Measurements from ENCODE around the gene CDKN2AIPNL.
"Not testable (repeated sequence)": the region's sequence is repeated elsewhere in the genome, so short reads cannot be mapped to it uniquely, and the experiment has no call there.

The CDKN2AIPNL gene

GRCh38 chr5:134423376-134423775, 11.7 kb upstream of the CDKN2AIPNL start (continued):
- TF ChIP-seq, protein P1, sequence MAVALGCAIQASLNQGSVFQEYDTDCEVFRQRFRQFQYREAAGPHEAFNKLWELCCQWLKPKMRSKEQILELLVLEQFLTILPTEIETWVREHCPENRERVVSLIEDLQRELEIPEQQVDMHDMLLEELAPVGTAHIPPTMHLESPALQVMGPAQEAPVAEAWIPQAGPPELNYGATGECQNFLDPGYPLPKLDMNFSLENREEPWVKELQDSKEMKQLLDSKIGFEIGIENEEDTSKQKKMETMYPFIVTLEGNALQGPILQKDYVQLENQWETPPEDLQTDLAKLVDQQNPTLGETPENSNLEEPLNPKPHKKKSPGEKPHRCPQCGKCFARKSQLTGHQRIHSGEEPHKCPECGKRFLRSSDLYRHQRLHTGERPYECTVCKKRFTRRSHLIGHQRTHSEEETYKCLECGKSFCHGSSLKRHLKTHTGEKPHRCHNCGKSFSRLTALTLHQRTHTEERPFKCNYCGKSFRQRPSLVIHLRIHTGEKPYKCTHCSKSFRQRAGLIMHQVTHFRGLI (tag by site-specific recombination; IDR thresholded peaks at IDR 0.05) = no peak
- no peak for TF ChIP-seq ZNF404 (tag by site-specific recombination; IDR thresholded peaks at IDR 0.05)

- POLR2A ChIA-PET = no interaction called here
- TF ChIP-seq ZNF274 (IDR thresholded peaks at IDR 0.05; ENCODE audit: low read length) (no peak), ZNF274 (tag by site-specific recombination; IDR thresholded peaks at IDR 0.05; ENCODE audit: borderline replicate concordance) (no peak), ZNF549 (tag by site-specific recombination; IDR thresholded peaks at IDR 0.05) (no peak), ZNF138 (tag by site-specific recombination; IDR thresholded peaks at IDR 0.05; ENCODE audit: borderline replicate concordance) (no peak), ZIC2 (tag by site-specific recombination; IDR thresholded peaks at IDR 0.05) (no peak), CTCF (tag by site-specific recombination; IDR thresholded peaks at IDR 0.05) (no peak), ZFP3 (tag by site-specific recombination; IDR thresholded peaks at IDR 0.05; ENCODE audit: low read depth) (no peak), PBX3 (CRISPR knock-in tag; IDR thresholded peaks at IDR 0.05) (no peak), SALL2 (tag by site-specific recombination; IDR thresholded peaks at IDR 0.05; ENCODE audit: borderline replicate concordance) (no peak), ZBTB48 (tag by site-specific recombination; IDR thresholded peaks at IDR 0.05) (no peak), HOXD13 (CRISPR knock-in tag; IDR thresholded peaks at IDR 0.05; ENCODE audit: borderline replicate concordance) (no peak)
- TF ChIP-seq, protein P2, sequence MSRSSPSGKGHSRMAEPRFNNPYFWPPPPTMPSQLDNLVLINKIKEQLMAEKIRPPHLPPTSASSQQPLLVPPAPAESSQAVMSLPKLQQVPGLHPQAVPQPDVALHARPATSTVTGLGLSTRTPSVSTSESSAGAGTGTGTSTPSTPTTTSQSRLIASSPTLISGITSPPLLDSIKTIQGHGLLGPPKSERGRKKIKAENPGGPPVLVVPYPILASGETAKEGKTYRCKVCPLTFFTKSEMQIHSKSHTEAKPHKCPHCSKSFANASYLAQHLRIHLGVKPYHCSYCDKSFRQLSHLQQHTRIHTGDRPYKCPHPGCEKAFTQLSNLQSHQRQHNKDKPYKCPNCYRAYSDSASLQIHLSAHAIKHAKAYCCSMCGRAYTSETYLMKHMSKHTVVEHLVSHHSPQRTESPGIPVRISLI (tag by site-specific recombination; IDR thresholded peaks at IDR 0.05) = no peak
- TF ChIP-seq, protein P3, sequence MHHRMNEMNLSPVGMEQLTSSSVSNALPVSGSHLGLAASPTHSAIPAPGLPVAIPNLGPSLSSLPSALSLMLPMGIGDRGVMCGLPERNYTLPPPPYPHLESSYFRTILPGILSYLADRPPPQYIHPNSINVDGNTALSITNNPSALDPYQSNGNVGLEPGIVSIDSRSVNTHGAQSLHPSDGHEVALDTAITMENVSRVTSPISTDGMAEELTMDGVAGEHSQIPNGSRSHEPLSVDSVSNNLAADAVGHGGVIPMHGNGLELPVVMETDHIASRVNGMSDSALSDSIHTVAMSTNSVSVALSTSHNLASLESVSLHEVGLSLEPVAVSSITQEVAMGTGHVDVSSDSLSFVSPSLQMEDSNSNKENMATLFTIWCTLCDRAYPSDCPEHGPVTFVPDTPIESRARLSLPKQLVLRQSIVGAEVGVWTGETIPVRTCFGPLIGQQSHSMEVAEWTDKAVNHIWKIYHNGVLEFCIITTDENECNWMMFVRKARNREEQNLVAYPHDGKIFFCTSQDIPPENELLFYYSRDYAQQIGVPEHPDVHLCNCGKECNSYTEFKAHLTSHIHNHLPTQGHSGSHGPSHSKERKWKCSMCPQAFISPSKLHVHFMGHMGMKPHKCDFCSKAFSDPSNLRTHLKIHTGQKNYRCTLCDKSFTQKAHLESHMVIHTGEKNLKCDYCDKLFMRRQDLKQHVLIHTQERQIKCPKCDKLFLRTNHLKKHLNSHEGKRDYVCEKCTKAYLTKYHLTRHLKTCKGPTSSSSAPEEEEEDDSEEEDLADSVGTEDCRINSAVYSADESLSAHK (tag by site-specific recombination; IDR thresholded peaks at IDR 0.05) = no peak
Observed at GRCh38 chr5:134422791-134423365, 11.2 kb upstream of the CDKN2AIPNL start.

GRCh38 chr5:134421038-134421437, 9.4 kb upstream of the CDKN2AIPNL start:
- CTCF ChIA-PET; H3K4me3 ChIP-seq (ENCODE audit: low read depth, low read length); H3K36me3 ChIP-seq (ENCODE audit: control insufficient read depth in 2 of 2, insufficient read depth in 1 of 2, low read length in 2 of 2); H3K27ac ChIP-seq (ENCODE audit: extremely low read depth, low read depth, low read length); POLR2A ChIA-PET; H3K4me1 ChIP-seq (ENCODE audit: control insufficient read depth, insufficient read depth, low read length); H3K9me3 ChIP-seq (ENCODE audit: control insufficient read depth, insufficient read depth, low read depth, low read length): not testable (repeated sequence)

More at GRCh38 chr5:134422791-134423365, 11.2 kb upstream of the CDKN2AIPNL start:
- CTCF ChIA-PET = interaction anchor here (0.5 kb wide), 1 partner anchor 88 kb away, joined by 5 read pairs; no protein-coding TSS in a partner anchor
- no peaks in the 10 kb centered on the region for H3K9me3 ChIP-seq (ENCODE audit: control insufficient read depth, insufficient read depth, low read depth, low read length)
- H3K4me1 ChIP-seq (ENCODE audit: control insufficient read depth, insufficient read depth, low read length) = no peaks in the 10 kb centered on the region
- H3K4me3 ChIP-seq (ENCODE audit: low read depth, low read length) = no peak overlapping the region
- H3K27ac ChIP-seq (ENCODE audit: extremely low read depth, low read depth, low read length) = no peak overlapping the region
- no peaks in the 10 kb centered on the region for H3K36me3 ChIP-seq (ENCODE audit: control insufficient read depth in 2 of 2, insufficient read depth in 1 of 2, low read length in 2 of 2)

All from HEK293 (cell line).